Measurements from ENCODE around the gene NPLOC4.
"Not testable (repeated sequence)": the region's sequence is repeated elsewhere in the genome, so short reads cannot be mapped to it uniquely, and the experiment has no call there.

NPLOC4 gene

DNA sequence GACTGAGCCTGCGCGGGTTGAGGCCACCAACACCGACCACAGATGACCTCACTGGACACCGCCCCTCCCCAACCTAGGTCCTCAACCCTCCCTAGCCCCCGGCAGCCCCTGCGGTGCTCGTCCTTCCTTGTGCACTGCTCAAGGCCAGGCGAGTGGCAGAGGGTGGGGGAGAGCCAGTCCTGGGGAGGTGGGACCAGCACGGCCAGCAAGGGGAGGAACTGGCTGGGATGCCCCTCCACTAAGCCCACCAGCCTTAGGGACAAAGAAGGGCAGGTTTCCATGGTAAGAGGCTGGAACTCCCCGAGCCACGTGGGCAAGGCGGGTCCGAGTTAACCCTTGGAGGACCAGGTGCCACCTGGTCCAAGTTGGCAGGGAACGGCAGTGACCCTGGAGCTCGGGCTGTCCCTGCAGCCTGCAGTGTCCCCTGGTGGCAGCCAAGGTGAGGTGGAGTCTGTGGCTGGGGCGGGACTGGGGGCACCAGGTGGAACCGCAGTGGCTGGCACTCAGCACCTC, 99.5 kb downstream of the NPLOC4 start:
- Histone ChIP-seq H3K36me3 (ENCODE audit: control insufficient read depth, insufficient read depth, low read length) (peaks cover 17% of the 10 kb centered on the region), H3K27ac (ENCODE audit: insufficient read depth, low read length, poor library complexity, severe bottlenecking) (no peak overlapping the region), H3K27me3 (replicated peaks; ENCODE audit: control insufficient read depth, insufficient read depth, low read length, poor library complexity, severe bottlenecking) (peaks cover 12% of the 10 kb centered on the region), H3K4me1 (ENCODE audit: control insufficient read depth, insufficient read depth, low read length, poor library complexity, severe bottlenecking) (peaks cover 12% of the 10 kb centered on the region), H3K4me3 (ENCODE audit: insufficient read depth, low read depth, low read length, poor library complexity, severe bottlenecking) (no peak overlapping the region), H3K9me3 (ENCODE audit: control insufficient read depth, low read length) (no peaks in the 10 kb centered on the region)
- DNase-seq: peak in 1 of 3 donors; percentile 16

DNA sequence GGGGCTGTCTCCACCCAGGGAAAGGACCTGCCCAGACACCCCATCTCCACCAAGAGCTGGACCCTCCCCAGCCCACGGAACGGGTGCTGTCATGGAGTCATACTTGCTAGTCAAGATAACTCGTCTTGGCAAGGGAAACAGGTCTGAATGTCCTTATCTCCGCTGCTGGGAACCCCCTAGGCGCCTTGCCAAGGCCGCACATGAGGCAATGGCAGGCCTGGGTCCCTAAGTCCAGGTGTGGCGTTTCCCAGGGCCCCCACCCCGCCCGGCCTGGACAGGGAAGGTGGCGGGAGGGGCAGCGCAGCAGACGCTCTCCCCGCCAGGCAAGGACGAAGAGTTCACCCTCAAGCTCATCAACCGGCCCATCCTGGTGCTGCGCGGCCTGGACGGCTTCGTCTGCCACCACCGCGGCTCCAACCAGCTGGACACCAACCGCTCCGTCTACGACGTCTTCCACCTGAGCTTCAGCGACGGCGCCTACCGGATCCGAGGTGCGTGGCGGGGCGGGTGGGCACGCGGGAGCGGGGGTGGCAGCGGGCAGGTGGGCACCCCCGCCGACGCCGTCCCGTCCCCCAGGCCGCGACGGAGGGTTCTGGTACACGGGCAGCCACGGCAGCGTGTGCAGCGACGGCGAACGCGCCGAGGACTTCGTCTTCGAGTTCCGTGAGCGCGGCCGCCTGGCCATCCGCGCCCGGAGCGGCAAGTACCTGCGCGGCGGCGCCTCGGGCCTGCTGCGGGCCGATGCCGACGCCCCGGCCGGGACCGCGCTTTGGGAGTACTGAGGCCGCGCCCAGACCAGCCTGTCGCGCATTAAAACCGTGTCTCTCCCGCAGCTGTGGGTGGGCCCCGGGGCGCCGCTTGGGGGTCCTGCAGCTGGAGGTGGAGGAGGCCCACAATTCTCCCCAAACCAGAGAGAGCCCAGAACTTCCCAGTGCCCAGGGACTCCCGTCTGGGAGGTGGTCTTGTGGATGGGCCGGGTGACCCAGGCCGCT, 100.3 kb downstream of the NPLOC4 start:
- Histone ChIP-seq H3K27me3 (replicated peaks; ENCODE audit: control insufficient read depth, insufficient read depth, low read length, poor library complexity, severe bottlenecking) (peaks cover 12% of the 10 kb centered on the region), H3K27ac (ENCODE audit: insufficient read depth, low read length, poor library complexity, severe bottlenecking) (no peak overlapping the region), H3K4me1 (ENCODE audit: control insufficient read depth, insufficient read depth, low read length, poor library complexity, severe bottlenecking) (peaks cover 12% of the 10 kb centered on the region), H3K36me3 (ENCODE audit: control insufficient read depth, insufficient read depth, low read length) (peaks cover 17% of the 10 kb centered on the region), H3K9me3 (ENCODE audit: control insufficient read depth, low read length) (no peaks in the 10 kb centered on the region), H3K4me3 (ENCODE audit: insufficient read depth, low read depth, low read length, poor library complexity, severe bottlenecking) (no peak overlapping the region)
- DNase-seq: no peak

DNA sequence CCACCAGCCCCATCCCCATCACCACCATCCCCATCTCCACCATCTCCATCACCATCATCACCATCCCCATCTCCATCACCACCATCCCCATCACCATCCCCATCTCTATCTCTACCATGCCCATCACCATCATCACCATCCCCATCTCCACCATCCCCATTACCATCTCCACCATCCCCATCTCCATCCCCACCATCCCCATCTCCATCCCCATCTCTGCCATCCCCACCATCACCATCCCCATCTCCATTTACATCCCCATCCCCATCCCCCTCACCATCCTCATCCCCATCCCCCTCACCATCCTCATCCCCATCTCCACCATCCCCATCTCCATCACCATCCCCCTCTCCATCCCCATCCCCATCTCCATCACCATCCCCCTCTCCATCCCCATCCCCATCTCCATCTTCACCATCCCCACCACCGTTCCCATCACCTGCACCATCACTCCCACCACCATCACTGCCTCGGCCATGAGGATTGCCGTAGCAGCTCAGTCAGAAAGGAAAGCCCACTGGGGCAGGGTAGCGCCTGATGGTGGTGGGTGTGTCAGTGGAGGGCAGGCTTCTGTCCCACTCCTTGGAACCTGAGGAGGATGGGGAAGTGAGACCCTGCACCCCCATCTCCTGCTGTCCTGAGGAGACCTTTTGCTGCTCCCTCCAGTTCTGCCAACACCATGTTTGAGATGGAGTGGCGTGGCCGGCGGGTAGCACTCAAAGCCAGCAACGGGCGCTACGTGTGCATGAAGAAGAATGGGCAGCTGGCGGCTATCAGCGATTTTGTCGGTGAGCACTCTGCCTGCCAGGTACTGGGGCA, 101.2 kb downstream of the NPLOC4 start:
- DNase-seq: no peak
- peaks cover 10% of the 10 kb centered on the region for H3K36me3 ChIP-seq (ENCODE audit: control insufficient read depth, insufficient read depth, low read length)
- H3K27me3 ChIP-seq (replicated peaks; ENCODE audit: control insufficient read depth, insufficient read depth, low read length, poor library complexity, severe bottlenecking): peaks cover 12% of the 10 kb centered on the region
- peaks cover 12% of the 10 kb centered on the region for H3K4me1 ChIP-seq (ENCODE audit: control insufficient read depth, insufficient read depth, low read length, poor library complexity, severe bottlenecking)
- H3K4me3 ChIP-seq (ENCODE audit: insufficient read depth, low read depth, low read length, poor library complexity, severe bottlenecking): no peak overlapping the region
- no peaks in the 10 kb centered on the region for H3K9me3 ChIP-seq (ENCODE audit: control insufficient read depth, low read length)
- no peak overlapping the region for H3K27ac ChIP-seq (ENCODE audit: insufficient read depth, low read length, poor library complexity, severe bottlenecking)

DNA sequence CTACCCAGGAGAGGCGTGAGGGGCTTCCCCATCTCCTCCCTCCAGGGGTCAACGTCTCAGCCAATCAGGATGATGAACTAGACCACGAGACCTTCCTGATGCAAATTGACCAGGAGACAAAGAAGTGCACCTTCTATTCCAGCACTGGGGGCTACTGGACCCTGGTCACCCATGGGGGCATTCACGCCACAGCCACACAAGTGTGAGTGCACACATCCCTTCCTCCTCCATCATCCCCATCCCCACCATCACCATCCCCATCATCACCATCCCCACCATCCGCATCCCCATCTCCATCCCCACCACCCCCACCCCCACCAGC, 101.9 kb downstream of the NPLOC4 start:
- no peak for DNase-seq
- Histone ChIP-seq H3K27ac (ENCODE audit: insufficient read depth, low read length, poor library complexity, severe bottlenecking) (no peak overlapping the region), H3K9me3 (ENCODE audit: control insufficient read depth, low read length) (no peaks in the 10 kb centered on the region), H3K4me3 (ENCODE audit: insufficient read depth, low read depth, low read length, poor library complexity, severe bottlenecking) (no peak overlapping the region), H3K4me1 (ENCODE audit: control insufficient read depth, insufficient read depth, low read length, poor library complexity, severe bottlenecking) (peaks cover 12% of the 10 kb centered on the region), H3K36me3 (ENCODE audit: control insufficient read depth, insufficient read depth, low read length) (peaks cover 2% of the 10 kb centered on the region), H3K27me3 (replicated peaks; ENCODE audit: control insufficient read depth, insufficient read depth, low read length, poor library complexity, severe bottlenecking) (peaks cover 12% of the 10 kb centered on the region)

DNA sequence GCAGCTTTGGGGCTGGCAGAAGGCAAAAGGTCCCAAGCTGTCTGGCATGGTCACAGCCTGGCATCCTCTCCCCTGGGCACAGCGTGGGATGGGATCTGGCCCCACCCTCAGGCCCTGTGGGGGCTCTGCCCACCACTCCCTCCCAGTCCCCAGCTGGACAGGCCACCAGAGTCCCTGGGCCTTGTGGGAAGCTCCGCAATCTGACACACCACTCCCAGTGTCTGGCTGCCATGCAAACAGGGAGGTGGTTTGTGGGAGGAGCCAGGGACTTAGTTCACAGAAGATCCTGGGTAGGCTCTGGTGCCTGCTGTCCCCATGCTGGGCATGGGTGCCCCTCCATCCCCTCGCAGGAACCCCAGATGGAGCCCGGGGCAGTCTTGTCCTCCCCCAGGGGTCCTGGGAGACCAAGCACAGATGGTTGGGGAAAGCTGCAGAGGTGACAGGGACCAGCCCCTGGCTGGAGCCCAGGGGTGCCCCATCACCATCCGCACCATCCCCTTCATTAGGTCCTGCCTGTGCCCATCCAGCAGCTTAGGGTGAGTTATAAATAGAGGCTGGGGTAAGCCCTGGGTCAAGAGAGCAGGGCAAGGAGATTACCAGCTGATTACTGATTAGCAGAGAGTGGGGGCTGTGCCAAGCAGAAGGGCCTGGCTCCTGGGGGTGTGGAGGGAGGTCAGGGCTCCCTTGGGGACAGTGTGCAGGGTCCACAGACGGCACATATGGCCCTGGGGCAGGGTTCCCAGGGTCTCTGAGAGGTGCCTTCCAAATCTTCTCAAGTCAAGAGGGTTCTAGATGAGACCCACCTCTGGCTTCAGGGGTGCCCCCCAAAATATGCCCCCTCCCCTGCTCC, 102.5 kb downstream of the NPLOC4 start:
- Histone ChIP-seq H3K4me1 (ENCODE audit: control insufficient read depth, insufficient read depth, low read length, poor library complexity, severe bottlenecking) (peaks cover 12% of the 10 kb centered on the region), H3K4me3 (ENCODE audit: insufficient read depth, low read depth, low read length, poor library complexity, severe bottlenecking) (no peak overlapping the region), H3K36me3 (ENCODE audit: control insufficient read depth, insufficient read depth, low read length) (no peaks in the 10 kb centered on the region), H3K9me3 (ENCODE audit: control insufficient read depth, low read length) (no peaks in the 10 kb centered on the region), H3K27me3 (replicated peaks; ENCODE audit: control insufficient read depth, insufficient read depth, low read length, poor library complexity, severe bottlenecking) (peaks cover 12% of the 10 kb centered on the region), H3K27ac (ENCODE audit: insufficient read depth, low read length, poor library complexity, severe bottlenecking) (no peak overlapping the region)
- no peak for DNase-seq

DNA sequence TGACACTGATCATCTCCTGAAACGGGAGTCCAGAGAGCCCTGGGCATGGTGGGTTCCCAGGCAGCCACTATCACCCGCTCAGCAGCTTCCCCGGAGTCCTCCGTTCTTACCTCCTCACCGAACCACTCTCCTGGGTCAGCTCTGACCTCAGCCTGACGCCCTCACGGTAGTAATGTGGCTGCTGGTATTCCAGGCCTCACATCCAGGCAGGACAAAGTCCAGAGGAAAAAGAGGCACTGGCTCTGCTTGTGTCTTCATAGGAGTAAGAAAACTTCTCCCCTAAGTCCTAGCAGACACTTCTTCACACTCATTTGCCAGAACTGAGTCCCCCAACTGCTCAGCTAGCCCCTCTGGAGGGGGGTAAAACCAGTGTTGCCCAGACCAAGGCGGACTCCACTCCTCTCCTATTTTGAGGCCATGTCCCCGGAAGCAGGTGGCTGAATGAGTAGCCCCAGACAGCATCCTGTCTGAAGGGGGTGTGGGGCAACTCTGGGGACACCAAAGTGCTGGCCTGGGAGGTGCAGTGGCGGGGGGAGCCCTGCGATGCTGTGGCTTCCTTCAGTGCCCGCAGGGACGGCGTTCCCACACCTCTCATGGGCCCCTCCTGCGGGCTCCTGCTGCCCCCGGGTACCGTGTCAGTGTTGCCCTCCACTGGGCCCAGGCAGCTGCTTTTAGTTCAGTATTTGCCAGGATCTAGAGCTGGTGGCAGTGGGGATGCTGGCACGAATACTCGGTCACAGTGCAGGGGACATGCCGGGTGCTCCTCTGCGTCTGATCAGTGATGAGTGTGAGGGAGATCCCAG, 103.4 kb downstream of the NPLOC4 start:
- H3K27ac ChIP-seq (ENCODE audit: insufficient read depth, low read length, poor library complexity, severe bottlenecking): no peak overlapping the region
- no peak overlapping the region for H3K4me3 ChIP-seq (ENCODE audit: insufficient read depth, low read depth, low read length, poor library complexity, severe bottlenecking)
- no peaks in the 10 kb centered on the region for H3K36me3 ChIP-seq (ENCODE audit: control insufficient read depth, insufficient read depth, low read length)
- no peaks in the 10 kb centered on the region for H3K9me3 ChIP-seq (ENCODE audit: control insufficient read depth, low read length)
- DNase-seq: no peak
- peaks cover 12% of the 10 kb centered on the region for H3K27me3 ChIP-seq (replicated peaks; ENCODE audit: control insufficient read depth, insufficient read depth, low read length, poor library complexity, severe bottlenecking)
- peaks cover 12% of the 10 kb centered on the region for H3K4me1 ChIP-seq (ENCODE audit: control insufficient read depth, insufficient read depth, low read length, poor library complexity, severe bottlenecking)

DNA sequence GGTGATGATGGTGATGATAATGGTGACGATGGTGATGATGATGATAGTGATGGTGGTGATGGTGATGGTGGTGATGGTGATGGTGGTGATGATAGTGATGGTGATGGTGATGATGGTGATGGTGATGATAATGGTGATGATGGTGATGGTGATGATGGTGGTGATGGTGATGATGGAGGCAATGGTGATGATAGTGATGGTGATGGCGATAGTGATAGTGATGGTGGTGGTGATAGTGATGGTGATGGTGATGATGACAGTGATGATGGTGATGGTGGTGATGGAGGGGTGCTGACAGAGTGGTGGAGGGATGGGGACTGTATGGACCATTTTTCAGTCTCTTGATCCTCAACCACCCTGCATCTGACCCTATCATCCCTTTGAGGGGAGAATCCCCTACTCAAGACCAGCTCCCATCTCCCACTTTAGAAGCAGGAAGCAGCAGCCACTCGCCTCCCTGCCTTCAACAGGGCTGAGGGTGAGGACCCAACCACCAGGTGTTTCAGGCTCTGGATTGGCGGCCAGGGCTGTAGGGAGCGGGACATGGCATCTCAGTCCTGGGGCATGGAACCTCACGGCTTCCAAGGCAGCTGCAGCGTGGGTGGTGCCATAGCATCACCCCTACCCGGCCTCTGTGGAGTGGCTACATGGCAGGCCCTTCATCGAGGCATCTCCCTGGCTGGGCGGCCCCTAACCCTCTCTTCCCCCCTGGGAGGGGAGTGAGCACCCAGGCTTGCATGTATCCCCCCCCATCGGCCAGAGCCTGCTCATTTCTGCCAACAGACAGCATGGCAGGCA, 104.2 kb downstream of the NPLOC4 start:
- no peaks in the 10 kb centered on the region for H3K36me3 ChIP-seq (ENCODE audit: control insufficient read depth, insufficient read depth, low read length)
- H3K27me3 ChIP-seq (replicated peaks; ENCODE audit: control insufficient read depth, insufficient read depth, low read length, poor library complexity, severe bottlenecking): peaks cover 12% of the 10 kb centered on the region
- H3K27ac ChIP-seq (ENCODE audit: insufficient read depth, low read length, poor library complexity, severe bottlenecking): no peak overlapping the region
- no peak overlapping the region for H3K4me3 ChIP-seq (ENCODE audit: insufficient read depth, low read depth, low read length, poor library complexity, severe bottlenecking)
- H3K9me3 ChIP-seq (ENCODE audit: control insufficient read depth, low read length): no peaks in the 10 kb centered on the region
- H3K4me1 ChIP-seq (ENCODE audit: control insufficient read depth, insufficient read depth, low read length, poor library complexity, severe bottlenecking): peaks cover 11% of the 10 kb centered on the region
- no peak for DNase-seq

DNA sequence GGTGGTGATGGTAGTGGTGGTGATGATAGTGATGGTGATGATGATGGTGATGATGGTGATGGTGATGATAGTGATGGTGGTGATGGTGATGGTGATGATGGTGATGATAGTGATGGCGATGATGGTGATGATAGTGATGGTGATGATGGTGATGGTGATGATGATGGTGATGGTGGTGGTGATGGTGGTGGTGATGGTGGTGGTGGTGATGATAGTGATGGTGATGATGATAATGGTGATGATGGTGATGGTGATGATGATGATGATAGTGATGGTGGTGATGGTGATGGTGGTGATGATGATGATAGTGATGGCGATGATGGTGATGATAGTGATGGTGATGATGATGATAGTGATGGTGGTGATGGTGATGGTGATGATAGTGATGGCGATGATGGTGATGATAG, 104.9 kb downstream of the NPLOC4 start:
- not testable (repeated sequence) for H3K4me1 ChIP-seq (ENCODE audit: control insufficient read depth, insufficient read depth, low read length, poor library complexity, severe bottlenecking); H3K9me3 ChIP-seq (ENCODE audit: control insufficient read depth, low read length); H3K4me3 ChIP-seq (ENCODE audit: insufficient read depth, low read depth, low read length, poor library complexity, severe bottlenecking); DNase-seq; H3K27ac ChIP-seq (ENCODE audit: insufficient read depth, low read length, poor library complexity, severe bottlenecking); H3K36me3 ChIP-seq (ENCODE audit: control insufficient read depth, insufficient read depth, low read length); H3K27me3 ChIP-seq (replicated peaks; ENCODE audit: control insufficient read depth, insufficient read depth, low read length, poor library complexity, severe bottlenecking)

All from effector memory CD4-positive, alpha-beta T cell (primary cell).